CD4-positive, alpha-beta T cell treated with Interleukin-4 for 4 hours (primary cell): ENCODE measurements around the gene AMER1.
A peak's percentile ranks its signal among the peaks of the same experiment; 100 is the strongest.
"Not testable (repeated sequence)": the region's sequence is repeated elsewhere in the genome, so short reads cannot be mapped to it uniquely, and the experiment has no call there.

ENCODE experiments used
- DNase-seq: peaks from one replicate; pipeline ENCODE4 v3.0.0-alpha.2; 2020

AMER1 gene

DNA sequence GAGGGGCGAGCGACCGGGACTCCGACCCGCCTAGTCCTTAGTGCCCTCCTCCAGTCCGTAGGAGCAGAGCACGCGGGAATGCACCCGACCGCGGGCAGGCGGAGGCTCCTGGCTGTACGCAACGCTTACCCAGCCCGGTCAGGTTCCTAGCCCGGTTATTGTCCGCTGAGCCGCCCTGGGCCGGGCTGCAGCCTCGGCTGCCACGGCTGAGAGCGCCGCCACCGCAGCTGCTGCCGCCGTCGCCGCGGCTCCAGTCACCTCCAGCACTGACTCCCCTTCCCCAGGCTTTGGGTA is at the start of gene AMER1:
AMER1 (minus strand) TSS at position 268 of the 294 bp plus-strand sequence. CDS start 12,422 bp downstream, outside the sequence.
- no peak for DNase-seq

DNA sequence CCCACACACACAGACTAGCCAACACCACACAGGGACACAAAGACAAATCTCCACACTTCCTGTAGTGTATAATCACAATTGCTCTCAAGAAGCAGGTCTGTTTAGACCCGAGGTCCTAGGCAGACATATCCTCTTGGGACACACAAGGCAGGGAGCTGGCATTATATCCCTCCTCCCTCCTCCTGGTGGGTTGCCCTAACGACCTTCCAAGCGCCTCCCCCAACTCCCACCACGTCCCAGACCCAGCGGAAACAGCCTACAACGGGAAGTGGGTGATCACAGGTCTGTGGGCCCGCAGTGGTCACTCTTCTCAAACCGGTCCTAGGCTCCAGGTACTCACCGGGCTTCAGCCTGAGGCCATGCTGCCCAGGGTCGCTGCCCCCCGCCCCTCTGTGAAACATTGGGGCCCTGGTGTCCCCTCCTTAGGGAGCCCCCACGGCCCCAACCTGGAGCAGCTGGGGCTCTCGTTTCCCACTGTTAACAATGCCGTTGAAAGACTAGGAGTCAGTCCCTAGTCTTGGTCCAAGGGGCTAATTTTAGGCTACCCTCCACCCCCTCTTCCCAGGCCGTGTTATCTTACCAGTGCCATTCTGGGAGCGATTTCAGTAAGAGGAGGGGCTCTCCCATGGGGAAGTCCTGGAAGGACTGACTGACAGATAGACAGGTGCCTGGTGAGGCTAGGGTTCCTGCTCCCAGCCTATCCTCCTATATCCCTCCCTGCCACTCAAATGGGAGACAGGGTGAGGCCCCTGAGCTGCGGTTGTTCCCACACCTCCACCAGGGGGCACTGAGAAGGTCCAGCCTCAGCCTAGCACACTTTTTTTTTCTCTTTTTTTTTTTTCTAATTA is 24.8 kb upstream of the AMER1 start, which contains the start of gene ASB12:
ASB12 (minus strand) TSS at position 485 of the 848 bp plus-strand sequence. CDS start 4,957 bp downstream, outside the sequence.
- DNase-seq, result no peak

DNA sequence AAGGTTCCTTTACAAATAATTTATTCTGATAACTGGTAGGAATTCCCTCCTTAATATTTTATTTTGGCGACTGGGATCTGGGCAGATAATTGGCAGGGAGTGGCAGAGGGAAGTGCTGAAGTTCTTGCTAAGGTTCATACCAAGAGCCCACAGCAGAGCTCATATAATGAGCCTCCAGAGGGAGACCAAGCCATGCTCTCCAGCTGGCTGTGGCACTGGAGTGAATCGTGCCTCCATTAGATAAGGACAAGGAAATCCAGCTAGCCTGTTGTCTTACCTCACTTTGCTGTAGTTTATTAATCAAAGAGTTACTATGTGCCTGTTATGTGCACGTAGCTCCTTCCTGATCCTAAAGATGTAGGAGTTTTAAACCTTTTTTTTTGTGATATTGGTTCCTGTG is 23.6 kb upstream of the AMER1 start:
- DNase-seq, result no peak

GRCh38 chrX:64218023-64218422 is 12.5 kb upstream of the AMER1 start:
- no peak for DNase-seq

- DNase-seq, result not testable (repeated sequence)
Measured at GRCh38 chrX:64213989-64214388, 8.5 kb upstream of the AMER1 start.

DNA sequence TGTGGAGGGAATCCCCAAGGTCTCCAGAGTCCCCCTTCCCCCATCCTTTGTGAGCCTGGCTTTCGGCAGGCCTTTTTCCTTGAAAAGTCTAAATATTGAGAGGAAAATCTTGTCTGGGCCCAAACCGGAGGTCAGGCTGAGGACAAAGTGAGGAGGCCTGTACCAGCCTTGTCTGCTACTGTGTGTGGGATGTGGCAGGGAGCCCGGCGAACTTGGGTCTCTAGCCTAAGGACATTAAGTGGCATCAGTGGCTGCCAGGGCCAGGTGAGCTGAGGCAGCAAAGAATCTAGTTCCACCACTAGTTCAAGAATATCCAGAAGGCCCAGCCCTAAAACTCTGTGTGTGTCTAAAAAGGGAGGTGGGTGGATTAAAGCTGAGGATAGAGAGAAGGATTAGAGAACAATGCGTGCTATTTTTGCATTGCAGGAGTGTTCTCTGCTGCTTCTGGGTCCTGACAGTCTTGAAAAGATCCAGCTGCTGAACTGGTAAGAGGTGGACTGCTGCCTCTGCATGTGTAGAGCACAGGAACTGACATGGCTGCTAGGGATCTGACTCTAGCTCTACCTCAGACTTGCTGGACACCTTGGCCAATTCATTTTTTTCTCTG is 1.2 kb upstream of the AMER1 start:
- no peak for DNase-seq

- DNase-seq, result peak; percentile 93
Measured at GRCh38 chrX:64205735-64206501, 410 bp upstream of the AMER1 start.

- peak; percentile 0 for DNase-seq
Measured at GRCh38 chrX:64204701-64205440, 637 bp downstream of the AMER1 start.

- no peak for DNase-seq
Measured at GRCh38 chrX:64204252-64204651, 1.3 kb downstream of the AMER1 start.

- no peak for DNase-seq
Measured at GRCh38 chrX:64202808-64203325, 2.6 kb downstream of the AMER1 start.

- DNase-seq, result no peak
Measured at GRCh38 chrX:64198036-64198435, 7.5 kb downstream of the AMER1 start.

DNA sequence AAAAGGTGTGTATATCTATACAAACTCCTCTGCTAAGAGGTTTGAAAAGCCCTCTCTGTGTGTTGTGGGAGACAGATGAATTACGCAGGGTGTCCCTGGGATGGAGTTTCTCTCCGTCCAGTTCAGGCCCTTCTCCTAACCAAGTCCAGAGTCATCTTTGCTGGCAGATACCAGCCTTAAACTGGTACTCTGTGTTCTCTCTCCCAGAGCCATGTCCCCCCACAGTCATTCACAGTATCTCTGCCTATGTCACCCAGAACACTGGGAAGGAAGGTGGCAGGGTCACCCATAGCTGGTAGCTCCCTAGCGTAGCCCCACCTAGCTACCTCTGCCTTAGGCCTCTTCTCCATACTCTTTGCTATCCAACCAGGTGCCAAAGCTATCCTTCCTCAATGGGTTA is 8.9 kb downstream of the AMER1 start:
- no peak for DNase-seq

DNA sequence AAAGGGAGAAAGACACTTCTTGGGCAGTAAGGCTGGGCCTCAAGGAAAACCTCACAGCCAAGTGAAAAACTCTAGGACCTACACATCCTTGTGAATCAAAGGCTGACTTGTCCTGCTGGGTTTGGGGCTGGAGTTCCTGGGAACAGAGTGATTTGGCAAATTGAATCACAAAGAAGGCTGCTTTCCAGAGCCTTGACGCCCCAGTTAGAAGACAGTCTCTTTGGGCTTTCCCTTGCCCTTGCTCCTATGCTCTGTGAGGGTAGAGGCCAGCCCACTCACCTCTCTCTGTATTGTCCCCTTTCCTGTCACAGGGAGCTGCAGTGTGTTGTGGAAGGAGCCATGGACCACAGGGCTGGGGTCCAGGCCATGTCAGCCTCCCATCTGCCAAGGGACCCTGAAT is 9.6 kb downstream of the AMER1 start:
- no peak for DNase-seq

- no peak for DNase-seq
Measured at GRCh38 chrX:64192673-64193072, 12.8 kb downstream of the AMER1 start.

GRCh38 chrX:64192040-64192439 is 13.5 kb downstream of the AMER1 start:
- DNase-seq, result no peak

DNA sequence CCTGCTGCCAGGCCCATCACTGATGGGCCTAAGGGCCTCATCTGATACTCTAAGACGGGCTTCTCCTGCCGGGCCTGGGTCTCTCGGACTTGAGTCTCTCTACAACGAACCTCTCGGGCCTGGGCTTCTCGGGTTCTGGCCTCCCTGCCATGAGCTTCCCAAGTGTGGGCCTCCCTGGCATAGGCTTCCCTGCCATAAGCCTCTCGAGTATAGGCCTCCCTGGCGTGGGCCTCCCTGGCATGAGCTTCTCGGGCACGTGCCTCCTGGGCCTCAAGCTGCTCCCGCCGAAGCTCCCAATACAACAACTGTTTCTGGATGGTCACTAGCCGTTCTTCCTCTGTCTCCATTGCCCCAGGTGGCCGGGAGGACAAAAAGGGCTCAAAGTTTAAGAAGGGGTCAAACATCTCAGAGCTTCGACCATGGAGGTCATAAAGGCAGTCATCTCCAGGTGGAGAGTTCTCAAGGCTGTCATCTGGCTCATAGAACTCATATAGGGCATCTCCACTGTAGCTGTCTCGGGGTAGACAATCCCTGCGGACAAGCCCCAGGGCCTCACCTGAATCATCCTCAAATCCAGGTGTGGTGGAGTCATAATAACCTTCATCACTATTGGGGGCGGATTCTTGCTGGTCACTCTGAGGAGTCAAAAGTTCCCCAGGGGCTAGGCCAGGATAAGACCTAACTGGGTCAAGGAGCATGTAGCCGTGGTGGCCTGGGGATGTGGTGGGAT is 14.1 kb downstream of the AMER1 start:
- DNase-seq, result no peak

DNA sequence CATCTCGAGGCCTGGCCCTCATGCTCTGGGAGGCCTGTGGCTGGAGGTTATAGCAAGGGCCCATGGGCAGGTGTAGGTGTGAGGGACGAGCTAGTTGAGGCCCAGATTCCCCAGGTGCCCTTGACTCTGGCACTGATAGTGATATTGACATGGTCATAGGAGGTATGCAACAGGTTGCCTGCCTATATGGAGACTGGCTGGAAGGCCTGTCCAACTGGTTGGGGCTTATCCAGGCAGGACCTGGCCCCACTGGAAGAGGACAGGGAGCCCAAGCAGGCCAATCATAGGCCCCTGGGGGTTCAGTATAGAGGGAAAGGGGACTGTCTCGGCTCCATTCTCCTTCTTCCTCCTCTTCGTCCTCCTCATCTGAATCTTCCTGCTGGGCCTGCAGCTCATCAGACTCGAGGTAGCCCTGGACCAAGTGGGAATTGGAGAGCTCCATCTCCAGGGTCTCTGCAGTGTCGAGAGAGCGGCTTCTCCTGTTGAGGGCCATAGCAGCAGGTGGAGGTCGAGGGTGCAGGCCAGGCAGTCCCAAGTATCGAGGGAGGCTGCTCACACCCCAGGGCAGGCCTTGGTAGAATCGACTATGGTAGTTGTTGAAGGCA is 15.3 kb downstream of the AMER1 start:
- no peak for DNase-seq

- no peak for DNase-seq
Measured at GRCh38 chrX:64188901-64189300, 16.6 kb downstream of the AMER1 start.

- no peak for DNase-seq
Measured at GRCh38 chrX:64187762-64188150, 17.8 kb downstream of the AMER1 start.

DNA sequence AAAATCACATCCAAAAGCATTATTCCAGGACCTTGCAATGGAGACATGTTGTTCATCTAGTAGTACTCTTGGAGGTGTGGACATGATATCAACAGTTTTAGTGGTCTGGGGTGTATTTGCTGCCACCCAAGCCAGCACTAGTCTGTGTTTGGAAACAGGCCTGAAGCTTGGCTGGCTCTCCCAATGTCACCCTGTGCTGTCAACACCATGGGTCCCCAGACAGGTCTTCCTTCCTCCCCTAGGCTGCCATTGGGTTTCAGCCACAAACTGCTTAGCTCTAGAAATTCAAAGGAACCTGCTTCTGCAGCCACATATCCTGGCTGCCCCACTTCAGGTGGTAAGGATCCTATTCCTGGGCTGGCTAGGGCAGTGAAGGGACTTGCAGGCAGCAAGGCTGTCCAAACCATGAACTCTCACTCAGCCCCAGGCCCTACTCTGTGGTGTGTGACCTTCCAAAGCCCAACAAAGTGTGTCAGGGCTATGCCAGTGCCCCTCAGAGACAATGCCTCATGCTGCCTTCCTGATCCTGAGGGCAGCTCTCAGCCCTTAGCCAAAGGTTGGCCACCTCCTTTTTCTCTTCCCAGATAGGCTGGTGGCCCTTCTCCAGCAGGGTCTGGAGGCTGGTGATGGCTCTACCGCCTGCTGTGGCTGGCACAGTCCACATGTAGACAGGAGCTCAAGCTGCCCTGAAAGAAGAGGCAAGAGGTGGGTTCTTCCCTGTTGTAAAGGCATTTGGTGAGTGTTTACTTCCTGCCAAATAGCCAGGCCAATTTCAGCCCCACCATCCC is 18.3 kb downstream of the AMER1 start:
- DNase-seq, result no peak

GRCh38 chrX:64184396-64184795 is 21.1 kb downstream of the AMER1 start:
- DNase-seq, result no peak
